Fibroblast of mammary gland (primary cell): ENCODE measurements around the gene PLCB4.

Source experiments
- DNase-seq: peaks from one replicate; pipeline ENCODE4 v3.0.0-alpha.2; 2010; ENCODE audit warnings: low read depth
- H3K4me3 ChIP-seq: 2 replicates; pipeline ENCODE4 v1.5.1; 2011; ENCODE audit warnings: low read depth, mild to moderate bottlenecking, low read length, moderate library complexity; ENCODE audit not compliant: control insufficient read depth
- CTCF ChIP-seq: conservative IDR thresholded peaks from 2 replicates; pipeline ENCODE4 v1.5.1; 2011; ENCODE audit warnings: low read depth, low read length, inconsistent platforms; ENCODE audit not compliant: control insufficient read depth, insufficient read depth

PLCB4 gene

GRCh38 chr20:9179867-9180266, 111.0 kb downstream of the PLCB4 start:
- no peak overlapping the region for H3K4me3 ChIP-seq
- no peak for DNase-seq
- no peak for TF ChIP-seq CTCF

DNA sequence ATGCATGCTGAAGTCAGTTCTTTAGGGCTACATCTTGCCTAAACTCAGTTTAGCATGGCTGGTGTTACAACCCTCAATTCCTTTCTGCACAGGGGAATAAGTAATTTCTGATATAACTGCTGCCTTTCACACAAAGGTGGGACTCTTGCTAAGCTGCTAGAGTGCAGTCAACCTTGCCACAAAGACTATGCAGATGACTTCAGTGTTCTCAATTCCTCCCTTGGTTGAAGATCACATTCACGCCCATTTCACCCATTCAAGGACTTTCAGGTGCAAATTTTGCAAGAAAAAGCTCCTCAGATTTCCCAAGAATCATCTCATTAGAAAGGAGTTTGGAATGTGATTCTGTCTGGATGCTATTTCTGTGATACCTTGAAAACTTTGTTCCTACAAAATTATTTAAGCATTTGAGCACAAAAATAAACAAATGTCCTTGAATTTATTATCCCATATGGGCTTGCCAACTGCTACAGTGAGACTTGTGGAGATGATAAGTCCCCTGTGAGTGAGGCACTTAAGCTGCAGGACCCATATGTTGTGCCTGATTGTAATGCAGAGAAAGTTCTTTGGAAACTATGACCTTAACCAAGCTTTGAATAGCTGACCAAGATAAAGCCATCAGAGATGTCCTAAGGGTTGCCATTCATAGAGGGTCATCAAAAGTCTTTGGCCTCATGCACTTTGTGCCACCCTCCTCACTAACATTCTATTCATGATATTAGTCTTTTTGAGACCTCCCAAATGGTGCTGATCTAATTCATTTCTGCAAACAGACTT, 111.8 kb downstream of the PLCB4 start:
- DNase-seq = no peak
- H3K4me3 ChIP-seq = no peak overlapping the region
- no peak for TF ChIP-seq CTCF

GRCh38 chr20:9185511-9185910, 116.6 kb downstream of the PLCB4 start:
- no peak for TF ChIP-seq CTCF
- no peak overlapping the region for H3K4me3 ChIP-seq
- DNase-seq = peak; percentile 48

DNA sequence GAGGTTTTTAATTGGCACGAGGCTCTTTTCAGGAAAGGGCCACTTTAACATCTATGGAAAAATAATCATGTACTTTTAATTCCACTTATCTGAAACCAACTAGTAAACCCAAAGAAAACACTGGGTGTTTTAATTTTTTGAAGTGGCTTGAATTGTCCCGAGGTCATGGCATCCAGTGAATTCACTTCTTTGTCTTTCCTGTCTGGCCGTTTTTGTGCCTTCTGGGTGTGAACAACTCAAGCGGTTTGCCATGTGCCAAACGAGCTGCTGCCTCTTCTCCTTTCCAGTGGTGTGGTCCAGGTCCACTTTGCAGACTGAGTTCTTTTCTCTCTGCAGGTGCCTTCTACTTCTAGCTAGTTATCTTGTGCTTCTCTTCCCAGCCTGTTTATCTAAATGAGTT, 117.5 kb downstream of the PLCB4 start:
- no peak for TF ChIP-seq CTCF
- no peak overlapping the region for H3K4me3 ChIP-seq
- no peak for DNase-seq

GRCh38 chr20:9195031-9195430, 126.1 kb downstream of the PLCB4 start:
- no peak for DNase-seq
- TF ChIP-seq CTCF = no peak
- H3K4me3 ChIP-seq = no peak overlapping the region

GRCh38 chr20:9196110-9196509, 127.2 kb downstream of the PLCB4 start:
- no peak overlapping the region for H3K4me3 ChIP-seq
- no peak for DNase-seq
- no peak for TF ChIP-seq CTCF
